H1 (cell line): Measurements from ENCODE around the gene CD37.
"Not testable (repeated sequence)": the region's sequence is repeated elsewhere in the genome, so short reads cannot be mapped to it uniquely, and the experiment has no call there.

ENCODE experiments used
- CTCF ChIP-seq, 3 experiments: IDR thresholded peaks; 1 replicate in 2 of 3; 2 replicates in 1 of 3; pipeline versions ENCODE4 v1.5.1 to v1.6.1; 2011; ENCODE audit warnings: low read length in 3 of 3, mild to moderate bottlenecking in 3 of 3, inconsistent platforms in 2 of 3, low read depth in 1 of 3, moderate library complexity in 1 of 3; ENCODE audit not compliant: insufficient read depth in 1 of 3; ENCODE audit errors: control extremely low read depth in 1 of 3
- EZH2 ChIP-seq: fragments of 200-600 bp; sonication (generic); IDR thresholded peaks from 2 replicates; pipeline ENCODE4 v1.7.1; 2012; ENCODE audit warnings: low read depth, mild to moderate bottlenecking, moderate library complexity, low read length, inconsistent platforms; ENCODE audit not compliant: severe bottlenecking
- NANOG ChIP-seq: IDR thresholded peaks from 2 replicates; pipeline ENCODE4 v1.6.1; 2011; ENCODE audit warnings: low read length, low read depth, mild to moderate bottlenecking, inconsistent platforms; ENCODE audit not compliant: insufficient read depth, poor library complexity, severe bottlenecking
- POLR2A ChIP-seq, 2 experiments: IDR thresholded peaks; 1 replicate in 1 of 2; 2 replicates in 1 of 2; pipeline ENCODE4 v1.6.1; 2011; ENCODE audit warnings: low read depth in 2 of 2, low read length in 2 of 2, mild to moderate bottlenecking in 2 of 2; ENCODE audit errors: control extremely low read depth in 1 of 2
- YY1 ChIP-seq: IDR thresholded peaks from 2 replicates; pipeline ENCODE4 v1.6.1; 2011; ENCODE audit warnings: low read depth, mild to moderate bottlenecking, low read length

GRCh38 chr19:49373174-49373573, 38.0 kb downstream of the CD37 start:
- TF ChIP-seq POLR2A (IDR thresholded peaks at IDR 0.05; ENCODE audit: control extremely low read depth in 1 of 2, low read depth in 2 of 2, low read length in 2 of 2); EZH2; YY1; CTCF (IDR thresholded peaks at IDR 0.05; ENCODE audit: control extremely low read depth in 1 of 3, insufficient read depth in 1 of 3, low read depth in 1 of 3, low read length in 3 of 3); NANOG: not testable (repeated sequence)
